ENCODE results near the gene ESRRA. TPM values are rescaled to one million over a fixed set of nuclear protein-coding genes. Genes with fewer than 3 reads are reported as not detected.

Gene ESRRA
- total and polyA plus RNA-seq, 4 donors: 10.8 to 88.4 (median 73.0) TPM

DNA sequence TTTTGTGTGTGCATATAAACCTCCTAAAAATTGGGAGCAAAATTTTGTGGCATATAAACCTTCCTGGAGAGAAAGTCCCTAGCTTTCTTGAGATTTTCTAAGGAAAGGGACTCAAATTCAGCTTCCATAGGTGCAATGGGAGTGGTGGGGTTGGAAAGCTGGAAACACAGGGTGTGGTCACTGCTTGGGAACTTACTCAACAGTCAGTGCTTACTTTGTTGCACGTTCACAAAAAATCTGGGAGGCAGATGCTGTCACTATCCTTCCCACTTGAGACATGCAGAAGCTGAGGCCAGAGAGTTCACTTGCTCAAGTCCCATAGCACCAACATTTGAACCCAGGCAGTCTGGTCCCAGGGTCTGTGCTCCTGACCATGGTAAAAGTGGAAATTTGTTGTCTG lies 9.1 kb upstream of the ESRRA start:
- Histone ChIP-seq H3K27ac (ENCODE audit: low read depth in 1 of 2, low read length in 1 of 2) (no peak overlapping the region), H3K4me1 (ENCODE audit: control insufficient read depth in 5 of 5, insufficient read depth in 5 of 5, low read length in 5 of 5) (peaks cover 0 to 28% (median 10%) of the 10 kb centered on the region in 5 donors), H3K9me3 (ENCODE audit: control insufficient read depth in 4 of 4, insufficient read depth in 3 of 4, low read length in 3 of 4) (peaks cover 0 to 2% (median 0%) of the 10 kb centered on the region in 4 donors), H3K36me3 (ENCODE audit: control insufficient read depth in 4 of 4, insufficient read depth in 4 of 4, low read length in 4 of 4) (no peaks in the 10 kb centered on the region), H3K27me3 (ENCODE audit: control insufficient read depth in 3 of 3, insufficient read depth in 3 of 3, low read length in 2 of 3) (peaks cover 0 to 82% (median 72%) of the 10 kb centered on the region in 3 donors), H3K9ac (ENCODE audit: insufficient read depth in 1 of 2, low read length in 2 of 2) (no peak overlapping the region), H3K4me3 (no peak overlapping the region)
- 20 to 23% methylated on average over 1 of the region's 1 CpG for WGBS, 2 donors
- TF ChIP-seq, protein P1, sequence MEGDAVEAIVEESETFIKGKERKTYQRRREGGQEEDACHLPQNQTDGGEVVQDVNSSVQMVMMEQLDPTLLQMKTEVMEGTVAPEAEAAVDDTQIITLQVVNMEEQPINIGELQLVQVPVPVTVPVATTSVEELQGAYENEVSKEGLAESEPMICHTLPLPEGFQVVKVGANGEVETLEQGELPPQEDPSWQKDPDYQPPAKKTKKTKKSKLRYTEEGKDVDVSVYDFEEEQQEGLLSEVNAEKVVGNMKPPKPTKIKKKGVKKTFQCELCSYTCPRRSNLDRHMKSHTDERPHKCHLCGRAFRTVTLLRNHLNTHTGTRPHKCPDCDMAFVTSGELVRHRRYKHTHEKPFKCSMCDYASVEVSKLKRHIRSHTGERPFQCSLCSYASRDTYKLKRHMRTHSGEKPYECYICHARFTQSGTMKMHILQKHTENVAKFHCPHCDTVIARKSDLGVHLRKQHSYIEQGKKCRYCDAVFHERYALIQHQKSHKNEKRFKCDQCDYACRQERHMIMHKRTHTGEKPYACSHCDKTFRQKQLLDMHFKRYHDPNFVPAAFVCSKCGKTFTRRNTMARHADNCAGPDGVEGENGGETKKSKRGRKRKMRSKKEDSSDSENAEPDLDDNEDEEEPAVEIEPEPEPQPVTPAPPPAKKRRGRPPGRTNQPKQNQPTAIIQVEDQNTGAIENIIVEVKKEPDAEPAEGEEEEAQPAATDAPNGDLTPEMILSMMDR (IDR thresholded peaks at IDR 0.05; ENCODE audit: control extremely low read depth, extremely low read depth): no peak
- no peak for DNase-seq
- no peak for ATAC-seq (ENCODE audit: insufficient read depth, low FRiP score)

DNA sequence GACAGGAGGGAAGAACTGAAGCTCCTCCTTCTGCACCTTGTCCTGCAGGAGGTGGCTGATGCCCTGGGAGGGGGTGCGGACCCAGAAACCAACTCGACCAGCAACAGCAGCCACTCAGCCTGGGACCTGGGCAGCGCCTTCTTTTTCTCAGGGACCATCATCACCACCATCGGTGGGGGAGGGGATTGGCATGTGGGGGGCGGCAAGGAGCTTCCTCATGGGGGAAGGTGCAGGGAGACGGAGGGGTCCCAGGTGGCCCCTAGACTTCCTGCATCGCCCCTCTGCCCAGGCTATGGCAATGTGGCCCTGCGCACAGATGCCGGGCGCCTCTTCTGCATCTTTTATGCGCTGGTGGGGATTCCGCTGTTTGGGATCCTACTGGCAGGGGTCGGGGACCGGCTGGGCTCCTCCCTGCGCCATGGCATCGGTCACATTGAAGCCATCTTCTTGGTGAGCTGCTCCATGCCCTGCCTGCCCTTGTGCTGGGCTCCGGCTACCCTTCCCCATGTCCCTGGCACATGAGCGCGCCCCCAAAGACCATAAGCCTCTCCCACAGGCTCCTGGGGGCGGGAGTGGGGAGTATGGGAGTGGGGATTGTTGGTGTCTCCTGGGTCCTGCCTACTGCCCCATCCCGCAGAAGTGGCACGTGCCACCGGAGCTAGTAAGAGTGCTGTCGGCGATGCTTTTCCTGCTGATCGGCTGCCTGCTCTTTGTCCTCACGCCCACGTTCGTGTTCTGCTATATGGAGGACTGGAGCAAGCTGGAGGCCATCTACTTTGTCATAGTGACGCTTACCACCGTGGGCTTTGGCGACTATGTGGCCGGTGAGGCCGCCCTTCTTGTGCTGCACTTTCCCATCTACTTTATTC lies 8.3 kb upstream of the ESRRA start:
- TF ChIP-seq, protein P1 (IDR thresholded peaks at IDR 0.05; ENCODE audit: control extremely low read depth, extremely low read depth): no peak
- H3K4me3 ChIP-seq: no peak overlapping the region
- WGBS, 2 donors: 15 to 17% methylated on average over 29 to 34 of the region's 34 CpGs
- H3K9ac ChIP-seq (ENCODE audit: insufficient read depth in 1 of 2, low read length in 2 of 2): no peak overlapping the region
- no peak overlapping the region for H3K27ac ChIP-seq (ENCODE audit: low read depth in 1 of 2, low read length in 1 of 2)
- H3K27me3 ChIP-seq (ENCODE audit: control insufficient read depth in 3 of 3, insufficient read depth in 3 of 3, low read length in 2 of 3): peaks cover 0 to 84% (median 79%) of the 10 kb centered on the region in 3 donors
- ATAC-seq (ENCODE audit: insufficient read depth, low FRiP score): no peak
- no peaks in the 10 kb centered on the region for H3K36me3 ChIP-seq (ENCODE audit: control insufficient read depth in 4 of 4, insufficient read depth in 4 of 4, low read length in 4 of 4)
- no peaks in the 10 kb centered on the region for H3K9me3 ChIP-seq (ENCODE audit: control insufficient read depth in 4 of 4, insufficient read depth in 3 of 4, low read length in 3 of 4)
- peaks cover 0 to 24% (median 10%) of the 10 kb centered on the region in 5 donors for H3K4me1 ChIP-seq (ENCODE audit: control insufficient read depth in 5 of 5, insufficient read depth in 5 of 5, low read length in 5 of 5)
- no peak for DNase-seq

DNA sequence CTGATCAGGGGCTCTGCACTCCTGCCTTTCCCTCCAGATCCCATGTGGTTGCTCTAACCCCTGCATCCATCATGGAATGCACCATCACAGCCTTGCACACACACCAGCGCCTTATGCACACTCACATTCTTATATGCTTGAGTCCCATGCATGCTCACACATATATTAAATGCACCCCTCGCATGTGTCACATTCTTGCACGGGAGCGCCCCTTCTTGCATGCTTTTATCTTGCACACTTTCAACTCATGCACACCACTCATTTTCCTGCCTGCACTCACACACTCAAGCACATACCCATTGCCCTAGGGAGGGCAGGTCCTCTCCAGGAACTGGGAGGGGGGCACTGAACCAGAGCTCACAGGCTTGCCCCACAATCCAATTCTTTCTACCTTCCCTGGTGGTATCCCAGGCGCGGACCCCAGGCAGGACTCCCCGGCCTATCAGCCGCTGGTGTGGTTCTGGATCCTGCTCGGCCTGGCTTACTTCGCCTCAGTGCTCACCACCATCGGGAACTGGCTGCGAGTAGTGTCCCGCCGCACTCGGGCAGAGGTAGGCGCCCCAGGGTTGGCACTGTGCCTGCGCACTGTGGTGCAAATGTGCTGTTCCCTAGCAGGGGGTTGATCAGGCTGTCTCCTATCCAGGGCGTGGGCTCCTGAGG lies 7.5 kb upstream of the ESRRA start:
- no peak overlapping the region for H3K4me3 ChIP-seq
- ATAC-seq (ENCODE audit: insufficient read depth, low FRiP score) (no peak), DNase-seq (no peak)
- H3K27ac ChIP-seq (ENCODE audit: low read depth in 1 of 2, low read length in 1 of 2): no peak overlapping the region
- peaks cover 0 to 18% (median 7%) of the 10 kb centered on the region in 5 donors for H3K4me1 ChIP-seq (ENCODE audit: control insufficient read depth in 5 of 5, insufficient read depth in 5 of 5, low read length in 5 of 5)
- H3K36me3 ChIP-seq (ENCODE audit: control insufficient read depth in 4 of 4, insufficient read depth in 4 of 4, low read length in 4 of 4): no peaks in the 10 kb centered on the region
- no peak overlapping the region for H3K9ac ChIP-seq (ENCODE audit: insufficient read depth in 1 of 2, low read length in 2 of 2)
- no peaks in the 10 kb centered on the region for H3K9me3 ChIP-seq (ENCODE audit: control insufficient read depth in 4 of 4, insufficient read depth in 3 of 4, low read length in 3 of 4)
- peaks cover 0 to 80% (median 80%) of the 10 kb centered on the region in 3 donors for H3K27me3 ChIP-seq (ENCODE audit: control insufficient read depth in 3 of 3, insufficient read depth in 3 of 3, low read length in 2 of 3)
- TF ChIP-seq, protein P1 (IDR thresholded peaks at IDR 0.05; ENCODE audit: control extremely low read depth, extremely low read depth): no peak
- WGBS, 2 donors: 28 to 42% methylated on average over 18 of the region's 18 CpGs

Data from lung (tissue), 12 donors.